ENCODE data around the gene SERTAD3.
A peak's percentile ranks its signal among the peaks of the same experiment; 100 is the strongest.
"Not testable (repeated sequence)": the region's sequence is repeated elsewhere in the genome, so short reads cannot be mapped to it uniquely, and the experiment has no call there.

SERTAD3 gene

GRCh38 chr19:40424637-40425449 is 19.3 kb downstream of the SERTAD3 start:
- peak; percentile 77 for DNase-seq

- DNase-seq: no peak
Observed at GRCh38 chr19:40423938-40424337, 20.2 kb downstream of the SERTAD3 start.

GRCh38 chr19:40422748-40423566 is 21.2 kb downstream of the SERTAD3 start:
- no peak for DNase-seq

- no peak for DNase-seq
Observed at GRCh38 chr19:40421993-40422747, 22.0 kb downstream of the SERTAD3 start.

- DNase-seq: peak; percentile 97
Observed at GRCh38 chr19:40420766-40421765, 23.1 kb downstream of the SERTAD3 start.

- DNase-seq: no peak
Observed at GRCh38 chr19:40420451-40420765, 23.7 kb downstream of the SERTAD3 start.

- DNase-seq: no peak
Observed at GRCh38 chr19:40419780-40420179, 24.4 kb downstream of the SERTAD3 start.

- no peak for DNase-seq
Observed at GRCh38 chr19:40419066-40419612, 25.0 kb downstream of the SERTAD3 start.

GRCh38 chr19:40418040-40418439 is 26.1 kb downstream of the SERTAD3 start:
- no peak for DNase-seq

GRCh38 chr19:40417643-40417981 is 26.5 kb downstream of the SERTAD3 start:
- no peak for DNase-seq

- peak; percentile 52 for DNase-seq
Observed at GRCh38 chr19:40416918-40417642, 27.1 kb downstream of the SERTAD3 start.

- no peak for DNase-seq
Observed at GRCh38 chr19:40415768-40416167, 28.4 kb downstream of the SERTAD3 start.

- no peak for DNase-seq
Observed at GRCh38 chr19:40414542-40415535, 29.3 kb downstream of the SERTAD3 start.

- DNase-seq: no peak
Observed at GRCh38 chr19:40413291-40413845, 30.8 kb downstream of the SERTAD3 start, which contains the start of gene PRX. PRX (minus strand) TSS chr19:40413378; CDS start chr19:40407932, 5,446 bp downstream.

GRCh38 chr19:40412866-40413265 is 31.3 kb downstream of the SERTAD3 start:
- DNase-seq: no peak

GRCh38 chr19:40411958-40412499 is 32.1 kb downstream of the SERTAD3 start:
- no peak for DNase-seq

- no peak for DNase-seq
Observed at GRCh38 chr19:40411125-40411842, 32.9 kb downstream of the SERTAD3 start.

GRCh38 chr19:40410030-40410389 is 34.1 kb downstream of the SERTAD3 start:
- DNase-seq: no peak

- not testable (repeated sequence) for DNase-seq
Observed at GRCh38 chr19:40408598-40408925, 35.6 kb downstream of the SERTAD3 start.

Data from OCI-M1 (cell line).